HepG2 (cell line): ENCODE data around the gene PDK1. TPM values are rescaled to one million over a fixed set of nuclear protein-coding genes. Genes with fewer than 3 reads are reported as not detected.

Experiments used
- BRCA1 ChIP-seq: sonication (generic); formaldehyde crosslinking; IDR thresholded peaks from 2 replicates; pipeline ENCODE4 v1.4.0; 2020; ENCODE audit warnings: missing genetic modification reagents
- CHD2 ChIP-seq: IDR thresholded peaks from 2 replicates; pipeline ENCODE4 v1.6.1; 2011; ENCODE audit warnings: low read depth, low read length, improper control_type of control experiment
- DPF2 ChIP-seq: sonication (generic); formaldehyde crosslinking; IDR thresholded peaks from 2 replicates; pipeline ENCODE4 v1.4.0; 2020; ENCODE audit warnings: mild to moderate bottlenecking, low read depth, missing genetic modification reagents, borderline replicate concordance
- HMG20B ChIP-seq: conservative IDR thresholded peaks from 2 replicates; pipeline ENCODE4 v1.6.1; 2016; ENCODE audit warnings: missing genetic modification reagents, missing compliant biosample characterization
- HOXA5 ChIP-seq: sonication (generic); formaldehyde crosslinking; IDR thresholded peaks from 2 replicates; pipeline ENCODE4 v1.4.0; 2020; ENCODE audit warnings: missing genetic modification reagents
- JUND ChIP-seq: sonication (generic); formaldehyde crosslinking; IDR thresholded peaks from 2 replicates; pipeline ENCODE4 v1.8.0; 2022; ENCODE audit warnings: mild to moderate bottlenecking, missing genetic modification reagents
- KLF16 ChIP-seq, 2 experiments: sonication (generic) in 1 of 2; formaldehyde crosslinking in 1 of 2; IDR thresholded peaks; 2 replicates each; pipeline versions ENCODE4 v1.6.1 to v1.8.0; 2016 to 2023; ENCODE audit warnings: missing genetic modification reagents in 2 of 2, missing compliant biosample characterization in 1 of 2
- MAZ ChIP-seq, 2 experiments: sonication (generic) in 1 of 2; formaldehyde crosslinking in 1 of 2; IDR thresholded peaks; 2 replicates each; pipeline versions ENCODE4 v1.5.0 to v1.6.1; 2012 to 2020; ENCODE audit warnings: low read depth in 2 of 2, mild to moderate bottlenecking in 2 of 2, borderline replicate concordance in 1 of 2, improper control_type of control experiment in 1 of 2, low read length in 1 of 2, missing genetic modification reagents in 1 of 2, moderate library complexity in 1 of 2
- MEIS2 ChIP-seq: sonication (generic); formaldehyde crosslinking; IDR thresholded peaks from 2 replicates; pipeline ENCODE4 v1.9.0; 2021; ENCODE audit warnings: mild to moderate bottlenecking, missing genetic modification reagents
- POLR2G ChIP-seq: fragments of 200-400 bp; formaldehyde crosslinking; IDR thresholded peaks from 2 replicates; pipeline ENCODE4 v1.6.1; 2018; ENCODE audit warnings: mild to moderate bottlenecking, low read depth, low read length, moderate library complexity
- RORA ChIP-seq: sonication (generic); formaldehyde crosslinking; IDR thresholded peaks from 2 replicates; pipeline ENCODE4 v1.5.0; 2020; ENCODE audit warnings: mild to moderate bottlenecking, missing genetic modification reagents, moderate library complexity
- SRSF1 ChIP-seq: fragments of 200-400 bp; formaldehyde crosslinking; optimal IDR thresholded peaks from 2 replicates; pipeline ENCODE3; 2017; ENCODE audit warnings: mild to moderate bottlenecking, low read depth, low read length, moderate library complexity
- TEAD2 ChIP-seq: sonication (generic); formaldehyde crosslinking; IDR thresholded peaks from 2 replicates; pipeline ENCODE4 v1.9.0; 2021; ENCODE audit warnings: missing genetic modification reagents
- ZIK1 ChIP-seq: sonication (generic); formaldehyde crosslinking; IDR thresholded peaks from 2 replicates; pipeline ENCODE4 v1.5.0; 2020; ENCODE audit warnings: mild to moderate bottlenecking, low read depth, missing genetic modification reagents, borderline replicate concordance
- ZNF44 ChIP-seq: sonication (generic); formaldehyde crosslinking; IDR thresholded peaks from 2 replicates; pipeline ENCODE4 v1.5.1; 2020; ENCODE audit warnings: mild to moderate bottlenecking, missing genetic modification reagents
- ZNF530 ChIP-seq: sonication (generic); formaldehyde crosslinking; IDR thresholded peaks from 2 replicates; pipeline ENCODE4 v1.5.0; 2020; ENCODE audit warnings: low read depth, mild to moderate bottlenecking, missing genetic modification reagents
- ZNF782 ChIP-seq: sonication (generic); formaldehyde crosslinking; IDR thresholded peaks from 2 replicates; pipeline ENCODE4 v1.4.0; 2020; ENCODE audit warnings: missing genetic modification reagents, mild to moderate bottlenecking, borderline replicate concordance
- polyA plus RNA-seq, 8 experiments: library from polyadenylated mRNA; depleted of rRNA in 3 of 8; stranded (reverse) in 7 of 8; unstranded in 1 of 8; fragments of >200 nt; fragmentation: Illumina TruSeq in 4 of 8; extraction: Trizol in 4 of 8; gene quantifications; 2 replicates each; pipeline versions ENCODE4 v1.2.1 to v1.2.3, GENCODE V29; 2011 to 2016; ENCODE audit warnings: low read depth in 4 of 8, missing spikeins in 1 of 8, mixed read lengths in 1 of 8; ENCODE audit not compliant: insufficient read depth in 1 of 8
- total RNA-seq, 5 experiments: library from RNA; depleted of rRNA; stranded (reverse); fragments of >200 nt; fragmentation: Illumina TruSeq; extraction: Trizol; gene quantifications; 2 replicates each; pipeline ENCODE4 v1.2.3, GENCODE V29; 2016; ENCODE audit warnings: low read depth in 1 of 5
- TF ChIP-seq, protein P1 (sequence below): IDR thresholded peaks from 2 replicates; pipeline ENCODE4 v1.6.1; 2016
- TF ChIP-seq, protein P2 (sequence below): sonication (generic); formaldehyde crosslinking; IDR thresholded peaks from 2 replicates; pipeline ENCODE4 v1.5.0; 2020; ENCODE audit warnings: missing genetic modification reagents
- TF ChIP-seq, protein P3 (sequence below): sonication (generic); formaldehyde crosslinking; IDR thresholded peaks from 2 replicates; pipeline ENCODE4 v1.4.0; 2020; ENCODE audit warnings: mild to moderate bottlenecking, missing genetic modification reagents
- TF ChIP-seq, protein P4 (sequence below): sonication (generic); formaldehyde crosslinking; IDR thresholded peaks from 2 replicates; pipeline ENCODE4 v1.5.1; 2020; ENCODE audit warnings: mild to moderate bottlenecking, missing genetic modification reagents, moderate library complexity
- TF ChIP-seq, protein P5 (sequence below): sonication (generic); formaldehyde crosslinking; IDR thresholded peaks from 2 replicates; pipeline ENCODE4 v1.4.0; 2020; ENCODE audit warnings: mild to moderate bottlenecking, low read depth, missing genetic modification reagents

The PDK1 gene
- total and polyA plus RNA-seq, 2 of the 13 experiments (the other 11 are each of a cell fraction or from before 2014, with no cell fraction given): 11.9 to 96.9 TPM

DNA sequence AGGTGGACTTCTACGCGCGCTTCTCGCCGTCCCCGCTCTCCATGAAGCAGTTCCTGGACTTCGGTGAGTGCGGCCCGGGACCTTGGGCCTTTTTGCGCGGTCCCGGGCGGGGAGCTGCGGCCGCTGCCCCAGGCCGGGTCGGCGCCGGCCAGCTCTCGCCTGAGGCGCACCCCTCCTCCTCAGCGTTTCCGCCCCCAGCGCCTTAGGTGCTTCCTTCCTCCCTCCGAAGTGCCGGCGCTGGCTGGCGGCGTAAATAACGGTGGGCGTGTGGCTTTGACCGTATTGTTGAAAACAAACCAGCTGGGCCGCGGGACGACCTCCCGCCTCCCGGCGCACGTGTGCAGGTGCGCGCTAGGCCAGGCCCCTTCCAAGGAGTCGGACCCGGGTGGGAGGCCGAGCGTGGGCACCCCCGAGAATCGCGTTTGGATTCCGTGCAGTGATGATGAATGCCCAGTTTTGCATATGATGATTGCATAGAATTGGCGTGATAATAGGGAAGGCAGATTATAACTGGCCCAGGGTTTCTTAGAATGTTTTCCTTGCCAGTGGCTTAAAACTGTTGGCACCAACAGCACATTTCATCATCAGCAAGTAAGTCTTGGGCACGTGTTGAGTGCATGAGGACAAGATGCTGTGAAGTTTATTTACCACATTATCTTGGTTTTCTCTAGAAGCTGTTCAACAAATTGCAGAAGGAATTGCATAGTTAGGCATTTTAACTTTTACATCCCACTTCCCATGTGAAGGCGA is 569 bp downstream of the PDK1 start (continued):
- TF ChIP-seq POLR2G: peak; percentile 2; the same call in 1 of the 2 replicates
- TF ChIP-seq MAZ (IDR thresholded peaks at IDR 0.05; ENCODE audit: borderline replicate concordance, low read depth, low read length): no peak
- no peak for TF ChIP-seq MAZ (CRISPR knock-in tag; IDR thresholded peaks at IDR 0.05; ENCODE audit: low read depth)
- TF ChIP-seq ZNF782 (CRISPR knock-in tag): no peak
- TF ChIP-seq, protein P1, sequence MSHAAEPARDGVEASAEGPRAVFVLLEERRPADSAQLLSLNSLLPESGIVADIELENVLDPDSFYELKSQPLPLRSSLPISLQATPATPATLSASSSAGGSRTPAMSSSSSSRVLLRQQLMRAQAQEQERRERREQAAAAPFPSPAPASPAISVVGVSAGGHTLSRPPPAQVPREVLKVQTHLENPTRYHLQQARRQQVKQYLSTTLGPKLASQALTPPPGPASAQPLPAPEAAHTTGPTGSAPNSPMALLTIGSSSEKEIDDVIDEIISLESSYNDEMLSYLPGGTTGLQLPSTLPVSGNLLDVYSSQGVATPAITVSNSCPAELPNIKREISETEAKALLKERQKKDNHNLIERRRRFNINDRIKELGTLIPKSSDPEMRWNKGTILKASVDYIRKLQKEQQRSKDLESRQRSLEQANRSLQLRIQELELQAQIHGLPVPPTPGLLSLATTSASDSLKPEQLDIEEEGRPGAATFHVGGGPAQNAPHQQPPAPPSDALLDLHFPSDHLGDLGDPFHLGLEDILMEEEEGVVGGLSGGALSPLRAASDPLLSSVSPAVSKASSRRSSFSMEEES: no peak
- TF ChIP-seq, protein P2, sequence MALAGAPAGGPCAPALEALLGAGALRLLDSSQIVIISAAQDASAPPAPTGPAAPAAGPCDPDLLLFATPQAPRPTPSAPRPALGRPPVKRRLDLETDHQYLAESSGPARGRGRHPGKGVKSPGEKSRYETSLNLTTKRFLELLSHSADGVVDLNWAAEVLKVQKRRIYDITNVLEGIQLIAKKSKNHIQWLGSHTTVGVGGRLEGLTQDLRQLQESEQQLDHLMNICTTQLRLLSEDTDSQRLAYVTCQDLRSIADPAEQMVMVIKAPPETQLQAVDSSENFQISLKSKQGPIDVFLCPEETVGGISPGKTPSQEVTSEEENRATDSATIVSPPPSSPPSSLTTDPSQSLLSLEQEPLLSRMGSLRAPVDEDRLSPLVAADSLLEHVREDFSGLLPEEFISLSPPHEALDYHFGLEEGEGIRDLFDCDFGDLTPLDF (CRISPR knock-in tag): no peak; the same call in 1 of the 2 replicates
- TF ChIP-seq, protein P3, sequence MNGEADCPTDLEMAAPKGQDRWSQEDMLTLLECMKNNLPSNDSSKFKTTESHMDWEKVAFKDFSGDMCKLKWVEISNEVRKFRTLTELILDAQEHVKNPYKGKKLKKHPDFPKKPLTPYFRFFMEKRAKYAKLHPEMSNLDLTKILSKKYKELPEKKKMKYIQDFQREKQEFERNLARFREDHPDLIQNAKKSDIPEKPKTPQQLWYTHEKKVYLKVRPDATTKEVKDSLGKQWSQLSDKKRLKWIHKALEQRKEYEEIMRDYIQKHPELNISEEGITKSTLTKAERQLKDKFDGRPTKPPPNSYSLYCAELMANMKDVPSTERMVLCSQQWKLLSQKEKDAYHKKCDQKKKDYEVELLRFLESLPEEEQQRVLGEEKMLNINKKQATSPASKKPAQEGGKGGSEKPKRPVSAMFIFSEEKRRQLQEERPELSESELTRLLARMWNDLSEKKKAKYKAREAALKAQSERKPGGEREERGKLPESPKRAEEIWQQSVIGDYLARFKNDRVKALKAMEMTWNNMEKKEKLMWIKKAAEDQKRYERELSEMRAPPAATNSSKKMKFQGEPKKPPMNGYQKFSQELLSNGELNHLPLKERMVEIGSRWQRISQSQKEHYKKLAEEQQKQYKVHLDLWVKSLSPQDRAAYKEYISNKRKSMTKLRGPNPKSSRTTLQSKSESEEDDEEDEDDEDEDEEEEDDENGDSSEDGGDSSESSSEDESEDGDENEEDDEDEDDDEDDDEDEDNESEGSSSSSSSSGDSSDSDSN (CRISPR knock-in tag): peak; percentile 88
- TF ChIP-seq, protein P4, sequence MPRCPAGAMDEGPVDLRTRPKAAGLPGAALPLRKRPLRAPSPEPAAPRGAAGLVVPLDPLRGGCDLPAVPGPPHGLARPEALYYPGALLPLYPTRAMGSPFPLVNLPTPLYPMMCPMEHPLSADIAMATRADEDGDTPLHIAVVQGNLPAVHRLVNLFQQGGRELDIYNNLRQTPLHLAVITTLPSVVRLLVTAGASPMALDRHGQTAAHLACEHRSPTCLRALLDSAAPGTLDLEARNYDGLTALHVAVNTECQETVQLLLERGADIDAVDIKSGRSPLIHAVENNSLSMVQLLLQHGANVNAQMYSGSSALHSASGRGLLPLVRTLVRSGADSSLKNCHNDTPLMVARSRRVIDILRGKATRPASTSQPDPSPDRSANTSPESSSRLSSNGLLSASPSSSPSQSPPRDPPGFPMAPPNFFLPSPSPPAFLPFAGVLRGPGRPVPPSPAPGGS: 0 out of 2 replicates have a peak, but pooled peaks have one; percentile 54
- TF ChIP-seq MEIS2 (CRISPR knock-in tag): no peak
- TF ChIP-seq KLF16 (CRISPR knock-in tag; IDR thresholded peaks at IDR 0.05): peak in 1 of 2 experiments; percentile 46; a peak in 2 of 4 replicates
- TF ChIP-seq ZNF530 (CRISPR knock-in tag): no peak
- 0 out of 2 replicates have a peak, but pooled peaks have one; percentile 63 for TF ChIP-seq ZNF44 (CRISPR knock-in tag)
- no peak for TF ChIP-seq DPF2 (CRISPR knock-in tag)
- TF ChIP-seq SRSF1: no peak
- no peak for TF ChIP-seq CHD2
- no peak for TF ChIP-seq TEAD2 (CRISPR knock-in tag)
- 0 out of 2 replicates have a peak, but pooled peaks have one; percentile 5 for TF ChIP-seq ZIK1 (CRISPR knock-in tag)
- peak; percentile 43; the same call in 1 of the 2 replicates for TF ChIP-seq JUND (CRISPR knock-in tag)
- no peak for TF ChIP-seq RORA (CRISPR knock-in tag)
- TF ChIP-seq, protein P5, sequence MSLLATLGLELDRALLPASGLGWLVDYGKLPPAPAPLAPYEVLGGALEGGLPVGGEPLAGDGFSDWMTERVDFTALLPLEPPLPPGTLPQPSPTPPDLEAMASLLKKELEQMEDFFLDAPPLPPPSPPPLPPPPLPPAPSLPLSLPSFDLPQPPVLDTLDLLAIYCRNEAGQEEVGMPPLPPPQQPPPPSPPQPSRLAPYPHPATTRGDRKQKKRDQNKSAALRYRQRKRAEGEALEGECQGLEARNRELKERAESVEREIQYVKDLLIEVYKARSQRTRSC (CRISPR knock-in tag): no peak
- TF ChIP-seq HMG20B (CRISPR knock-in tag): no peak
- TF ChIP-seq HOXA5 (CRISPR knock-in tag): 0 out of 2 replicates have a peak, but pooled peaks have one; percentile 15
- no peak for TF ChIP-seq BRCA1
